ENCODE data around the gene SAMD3. TPM values are rescaled to one million over a fixed set of nuclear protein-coding genes. Genes with fewer than 3 reads are reported as not detected.

SAMD3 gene
- total and polyA plus RNA-seq, 2 experiments from 2014 or later: 3.8 to 4.9 TPM

DNA sequence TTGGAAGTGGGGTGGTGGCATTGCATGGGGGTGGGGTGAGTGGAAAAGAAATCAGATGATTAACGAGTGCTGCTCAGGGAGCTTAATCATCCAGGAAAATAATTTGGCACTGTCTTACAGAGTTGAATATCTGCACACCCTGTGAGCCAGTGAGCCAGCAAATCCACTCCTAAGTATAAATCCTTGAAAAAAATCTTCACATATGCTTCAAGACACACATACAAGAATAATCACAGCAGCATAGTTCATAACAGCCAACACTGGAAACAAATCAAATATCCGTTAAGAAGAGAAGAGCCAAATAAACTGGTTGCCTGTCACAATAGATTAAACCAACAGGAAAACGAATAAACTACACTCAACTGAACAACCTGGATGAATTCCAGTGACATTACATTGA, 62.8 kb downstream of the SAMD3 start (continued):
- TF ChIP-seq, protein P1, sequence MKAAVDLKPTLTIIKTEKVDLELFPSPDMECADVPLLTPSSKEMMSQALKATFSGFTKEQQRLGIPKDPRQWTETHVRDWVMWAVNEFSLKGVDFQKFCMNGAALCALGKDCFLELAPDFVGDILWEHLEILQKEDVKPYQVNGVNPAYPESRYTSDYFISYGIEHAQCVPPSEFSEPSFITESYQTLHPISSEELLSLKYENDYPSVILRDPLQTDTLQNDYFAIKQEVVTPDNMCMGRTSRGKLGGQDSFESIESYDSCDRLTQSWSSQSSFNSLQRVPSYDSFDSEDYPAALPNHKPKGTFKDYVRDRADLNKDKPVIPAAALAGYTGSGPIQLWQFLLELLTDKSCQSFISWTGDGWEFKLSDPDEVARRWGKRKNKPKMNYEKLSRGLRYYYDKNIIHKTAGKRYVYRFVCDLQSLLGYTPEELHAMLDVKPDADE (IDR thresholded peaks at IDR 0.05): no peak
- TF ChIP-seq ZNF331 (CRISPR knock-in tag; IDR thresholded peaks at IDR 0.05; ENCODE audit: low read depth) (no peak), ZNF114 (CRISPR knock-in tag; IDR thresholded peaks at IDR 0.05) (no peak), CREB1 (CRISPR knock-in tag; IDR thresholded peaks at IDR 0.05; ENCODE audit: low read depth) (no peak), EZH2 (IDR thresholded peaks at IDR 0.05; ENCODE audit: low read depth, unreplicated experiment) (no peak), JUNB (IDR thresholded peaks at IDR 0.05; ENCODE audit: unreplicated experiment) (no peak), POLR2AphosphoS5 (IDR thresholded peaks at IDR 0.05; ENCODE audit: low read depth) (no peak), CTCF (conservative IDR thresholded peaks at IDR 0.05; ENCODE audit: low read depth in 2 of 2) (no peak), EZH2phosphoT487 (IDR thresholded peaks at IDR 0.05; ENCODE audit: unreplicated experiment) (no peak), NANOG (IDR thresholded peaks at IDR 0.05; ENCODE audit: borderline replicate concordance) (no peak)
- TF ChIP-seq, protein P2, sequence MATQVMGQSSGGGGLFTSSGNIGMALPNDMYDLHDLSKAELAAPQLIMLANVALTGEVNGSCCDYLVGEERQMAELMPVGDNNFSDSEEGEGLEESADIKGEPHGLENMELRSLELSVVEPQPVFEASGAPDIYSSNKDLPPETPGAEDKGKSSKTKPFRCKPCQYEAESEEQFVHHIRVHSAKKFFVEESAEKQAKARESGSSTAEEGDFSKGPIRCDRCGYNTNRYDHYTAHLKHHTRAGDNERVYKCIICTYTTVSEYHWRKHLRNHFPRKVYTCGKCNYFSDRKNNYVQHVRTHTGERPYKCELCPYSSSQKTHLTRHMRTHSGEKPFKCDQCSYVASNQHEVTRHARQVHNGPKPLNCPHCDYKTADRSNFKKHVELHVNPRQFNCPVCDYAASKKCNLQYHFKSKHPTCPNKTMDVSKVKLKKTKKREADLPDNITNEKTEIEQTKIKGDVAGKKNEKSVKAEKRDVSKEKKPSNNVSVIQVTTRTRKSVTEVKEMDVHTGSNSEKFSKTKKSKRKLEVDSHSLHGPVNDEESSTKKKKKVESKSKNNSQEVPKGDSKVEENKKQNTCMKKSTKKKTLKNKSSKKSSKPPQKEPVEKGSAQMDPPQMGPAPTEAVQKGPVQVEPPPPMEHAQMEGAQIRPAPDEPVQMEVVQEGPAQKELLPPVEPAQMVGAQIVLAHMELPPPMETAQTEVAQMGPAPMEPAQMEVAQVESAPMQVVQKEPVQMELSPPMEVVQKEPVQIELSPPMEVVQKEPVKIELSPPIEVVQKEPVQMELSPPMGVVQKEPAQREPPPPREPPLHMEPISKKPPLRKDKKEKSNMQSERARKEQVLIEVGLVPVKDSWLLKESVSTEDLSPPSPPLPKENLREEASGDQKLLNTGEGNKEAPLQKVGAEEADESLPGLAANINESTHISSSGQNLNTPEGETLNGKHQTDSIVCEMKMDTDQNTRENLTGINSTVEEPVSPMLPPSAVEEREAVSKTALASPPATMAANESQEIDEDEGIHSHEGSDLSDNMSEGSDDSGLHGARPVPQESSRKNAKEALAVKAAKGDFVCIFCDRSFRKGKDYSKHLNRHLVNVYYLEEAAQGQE (IDR thresholded peaks at IDR 0.05; ENCODE audit: unreplicated experiment): no peak

DNA sequence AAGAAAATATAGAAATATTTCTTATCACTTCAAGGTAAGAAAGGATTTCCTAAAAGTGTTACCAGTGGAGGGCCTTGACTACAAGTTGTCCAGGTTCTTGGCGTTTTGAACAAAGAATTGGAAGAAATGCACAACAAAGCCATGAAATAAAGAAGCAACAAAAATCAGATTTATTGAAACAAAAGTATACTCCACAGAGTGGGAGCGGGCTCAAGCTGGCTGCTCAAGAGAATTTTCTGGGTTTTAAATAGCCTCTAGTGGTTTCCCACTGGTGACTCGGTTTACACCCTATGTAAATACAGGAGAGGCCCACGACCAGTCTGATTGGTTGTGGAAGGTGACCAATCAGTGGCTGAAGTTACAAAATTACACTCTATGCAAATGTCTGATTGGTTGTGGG, 64.2 kb downstream of the SAMD3 start:
- H3K27ac Mint-ChIP-seq: no peak overlapping the region
- H3K4me1 ChIP-seq (ENCODE audit: insufficient read depth): no peaks in the 10 kb centered on the region
- H3K36me3 ChIP-seq (ENCODE audit: insufficient read depth): 0 out of 2 replicates have a peak, but pooled peaks cover 3% of the 10 kb centered on the region
- no peaks in the 10 kb centered on the region for H3K9me2 ChIP-seq (ENCODE audit: insufficient read depth)
- H3K9me3 Mint-ChIP-seq: peaks cover 14% of the 10 kb centered on the region
- no peaks in the 10 kb centered on the region for H3F3A ChIP-seq (replicated peaks; ENCODE audit: low read depth)
- H3K4me2 ChIP-seq: no peak overlapping the region
- DNase-seq (ENCODE audit: low spot score): no peak
- no peaks in the 10 kb centered on the region for H4K20me1 ChIP-seq (replicated peaks; ENCODE audit: insufficient read depth)
- no peak overlapping the region for H3K4me3 ChIP-seq
- no peak overlapping the region for H3K27ac ChIP-seq (ENCODE audit: low read depth)
- no peak for ATAC-seq
- H3K4me3 Mint-ChIP-seq: no peak overlapping the region
- H3K36me3 Mint-ChIP-seq (ENCODE audit: low read depth): peaks cover 17% of the 10 kb centered on the region; the same call in 2 of the 3 replicates
- peaks cover 2% of the 10 kb centered on the region for H3K27me3 Mint-ChIP-seq (ENCODE audit: insufficient read depth, low read depth, poor library complexity)
- H3K4me1 Mint-ChIP-seq: no peaks in the 10 kb centered on the region
- no peaks in the 10 kb centered on the region for H3K27me3 ChIP-seq (ENCODE audit: insufficient read depth)
- no peak overlapping the region for H2AFZ ChIP-seq
- no peaks in the 10 kb centered on the region for H3K79me2 ChIP-seq (replicated peaks; ENCODE audit: insufficient read depth)
- TF ChIP-seq STAT1 (IDR thresholded peaks at IDR 0.05; ENCODE audit: unreplicated experiment) (no peak), CTCF (conservative IDR thresholded peaks at IDR 0.05; ENCODE audit: low read depth in 2 of 2) (no peak), EZH2 (IDR thresholded peaks at IDR 0.05; ENCODE audit: low read depth, unreplicated experiment) (no peak), ZNF114 (CRISPR knock-in tag; IDR thresholded peaks at IDR 0.05) (no peak), EZH2phosphoT487 (IDR thresholded peaks at IDR 0.05; ENCODE audit: unreplicated experiment) (no peak), JUNB (IDR thresholded peaks at IDR 0.05; ENCODE audit: unreplicated experiment) (no peak), ZNF331 (CRISPR knock-in tag; IDR thresholded peaks at IDR 0.05; ENCODE audit: low read depth) (no peak)
